Progenitor cell of endocrine pancreas (in vitro differentiated cells): ENCODE data around the gene CFAP119. TPM values are rescaled to one million over a fixed set of nuclear protein-coding genes. Genes with fewer than 3 reads are reported as not detected.

Experiments
- DNase-seq: peaks from one replicate; pipeline ENCODE4 v3.0.0; 2021; ENCODE audit warnings: low spot score; ENCODE audit not compliant: unreplicated experiment
- H3K27ac Mint-ChIP-seq: 2 replicates; pipeline ENCODE4 v1.8.0; 2021; ENCODE audit warnings: mild to moderate bottlenecking, moderate library complexity, mixed read lengths
- H3K27me3 Mint-ChIP-seq: 2 replicates; pipeline ENCODE4 v1.8.0; 2021; ENCODE audit warnings: mixed read lengths
- H3K36me3 Mint-ChIP-seq: 2 replicates; pipeline ENCODE4 v1.8.0; 2022; ENCODE audit warnings: mixed read lengths; ENCODE audit not compliant: insufficient read depth
- H3K4me1 Mint-ChIP-seq: 2 replicates; pipeline ENCODE4 v1.8.0; 2021; ENCODE audit warnings: low read depth, mixed read lengths
- H3K4me3 Mint-ChIP-seq: 2 replicates; pipeline ENCODE4 v1.8.0; 2021; ENCODE audit warnings: low read depth, mild to moderate bottlenecking, moderate library complexity, mixed read lengths
- H3K9me3 Mint-ChIP-seq: 2 replicates; pipeline ENCODE4 v1.8.0; 2021; ENCODE audit warnings: low read depth, mixed read lengths
- total RNA-seq: library from RNA; stranded (reverse); gene quantifications from 2 replicates; pipeline ENCODE4 v1.2.1, GENCODE V29; 2021
- TF ChIP-seq, protein P1 (sequence below): fragments of 200-600 bp; sonication (generic); IDR thresholded peaks from one replicate; pipeline ENCODE4 v1.5.0; 2021; ENCODE audit warnings: antibody characterized with exemption, mild to moderate bottlenecking; ENCODE audit not compliant: unreplicated experiment

Gene CFAP119
- total RNA-seq, 1 donor from 2014 or later: 19.3 TPM

DNA sequence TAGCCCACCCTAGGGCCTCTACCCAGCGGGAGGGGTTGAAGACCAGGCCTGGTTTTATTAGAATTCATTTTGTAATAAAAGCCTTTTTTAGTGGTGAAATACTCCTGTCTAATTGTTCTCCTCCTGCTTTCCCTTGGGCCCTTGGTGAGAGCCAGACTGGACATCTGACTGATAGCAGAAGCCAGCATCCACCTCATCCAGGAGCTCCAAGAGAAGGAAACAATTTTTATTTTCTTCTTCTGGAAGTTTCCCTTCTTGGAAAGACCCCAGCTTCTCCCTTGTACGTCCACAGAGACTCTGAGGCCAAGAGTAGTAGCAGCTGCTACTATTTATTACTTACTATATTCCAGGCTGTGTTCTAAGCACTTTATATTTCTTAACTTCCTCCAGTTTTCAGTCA lies 17.7 kb downstream of the CFAP119 start:
- no peak for DNase-seq
- TF ChIP-seq, protein P1, sequence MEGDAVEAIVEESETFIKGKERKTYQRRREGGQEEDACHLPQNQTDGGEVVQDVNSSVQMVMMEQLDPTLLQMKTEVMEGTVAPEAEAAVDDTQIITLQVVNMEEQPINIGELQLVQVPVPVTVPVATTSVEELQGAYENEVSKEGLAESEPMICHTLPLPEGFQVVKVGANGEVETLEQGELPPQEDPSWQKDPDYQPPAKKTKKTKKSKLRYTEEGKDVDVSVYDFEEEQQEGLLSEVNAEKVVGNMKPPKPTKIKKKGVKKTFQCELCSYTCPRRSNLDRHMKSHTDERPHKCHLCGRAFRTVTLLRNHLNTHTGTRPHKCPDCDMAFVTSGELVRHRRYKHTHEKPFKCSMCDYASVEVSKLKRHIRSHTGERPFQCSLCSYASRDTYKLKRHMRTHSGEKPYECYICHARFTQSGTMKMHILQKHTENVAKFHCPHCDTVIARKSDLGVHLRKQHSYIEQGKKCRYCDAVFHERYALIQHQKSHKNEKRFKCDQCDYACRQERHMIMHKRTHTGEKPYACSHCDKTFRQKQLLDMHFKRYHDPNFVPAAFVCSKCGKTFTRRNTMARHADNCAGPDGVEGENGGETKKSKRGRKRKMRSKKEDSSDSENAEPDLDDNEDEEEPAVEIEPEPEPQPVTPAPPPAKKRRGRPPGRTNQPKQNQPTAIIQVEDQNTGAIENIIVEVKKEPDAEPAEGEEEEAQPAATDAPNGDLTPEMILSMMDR: no peak
- Mint-ChIP-seq H3K4me1 (peaks cover 20% of the 10 kb centered on the region), H3K27ac (peak overlapping the region; percentile 7), H3K27me3 (no peaks in the 10 kb centered on the region), H3K4me3 (no peak overlapping the region), H3K36me3 (peaks cover 15% of the 10 kb centered on the region), H3K9me3 (no peaks in the 10 kb centered on the region)

GRCh38 chr16:30743716-30744115 lies 18.1 kb downstream of the CFAP119 start:
- peaks cover 17% of the 10 kb centered on the region for H3K36me3 Mint-ChIP-seq
- H3K4me1 Mint-ChIP-seq: peaks cover 19% of the 10 kb centered on the region
- H3K4me3 Mint-ChIP-seq: no peak overlapping the region

GRCh38 chr16:30741461-30741914 lies 20.4 kb downstream of the CFAP119 start:
- H3K27me3 Mint-ChIP-seq: no peaks in the 10 kb centered on the region
- peaks cover 11% of the 10 kb centered on the region for H3K4me1 Mint-ChIP-seq
- H3K4me3 Mint-ChIP-seq: no peak overlapping the region
- TF ChIP-seq, protein P1: no peak
- H3K27ac Mint-ChIP-seq: peak overlapping the region; percentile 83
- H3K36me3 Mint-ChIP-seq: peaks cover 24% of the 10 kb centered on the region
- H3K9me3 Mint-ChIP-seq: no peaks in the 10 kb centered on the region
- DNase-seq: no peak

More at GRCh38 chr16:30743716-30744115, 18.1 kb downstream of the CFAP119 start:
- H3K9me3 Mint-ChIP-seq: no peaks in the 10 kb centered on the region
- H3K27ac Mint-ChIP-seq: no peak overlapping the region
- TF ChIP-seq, protein P1: no peak
- H3K27me3 Mint-ChIP-seq: no peaks in the 10 kb centered on the region
- DNase-seq: no peak

GRCh38 chr16:30740364-30741251 lies 21.3 kb downstream of the CFAP119 start:
- DNase-seq: no peak
- TF ChIP-seq, protein P1: no peak
- no peaks in the 10 kb centered on the region for H3K9me3 Mint-ChIP-seq
- H3K4me1 Mint-ChIP-seq: peaks cover 11% of the 10 kb centered on the region
- peak overlapping the region; percentile 73 for H3K27ac Mint-ChIP-seq
- no peaks in the 10 kb centered on the region for H3K27me3 Mint-ChIP-seq
- H3K36me3 Mint-ChIP-seq: peaks cover 27% of the 10 kb centered on the region
- no peak overlapping the region for H3K4me3 Mint-ChIP-seq

DNA sequence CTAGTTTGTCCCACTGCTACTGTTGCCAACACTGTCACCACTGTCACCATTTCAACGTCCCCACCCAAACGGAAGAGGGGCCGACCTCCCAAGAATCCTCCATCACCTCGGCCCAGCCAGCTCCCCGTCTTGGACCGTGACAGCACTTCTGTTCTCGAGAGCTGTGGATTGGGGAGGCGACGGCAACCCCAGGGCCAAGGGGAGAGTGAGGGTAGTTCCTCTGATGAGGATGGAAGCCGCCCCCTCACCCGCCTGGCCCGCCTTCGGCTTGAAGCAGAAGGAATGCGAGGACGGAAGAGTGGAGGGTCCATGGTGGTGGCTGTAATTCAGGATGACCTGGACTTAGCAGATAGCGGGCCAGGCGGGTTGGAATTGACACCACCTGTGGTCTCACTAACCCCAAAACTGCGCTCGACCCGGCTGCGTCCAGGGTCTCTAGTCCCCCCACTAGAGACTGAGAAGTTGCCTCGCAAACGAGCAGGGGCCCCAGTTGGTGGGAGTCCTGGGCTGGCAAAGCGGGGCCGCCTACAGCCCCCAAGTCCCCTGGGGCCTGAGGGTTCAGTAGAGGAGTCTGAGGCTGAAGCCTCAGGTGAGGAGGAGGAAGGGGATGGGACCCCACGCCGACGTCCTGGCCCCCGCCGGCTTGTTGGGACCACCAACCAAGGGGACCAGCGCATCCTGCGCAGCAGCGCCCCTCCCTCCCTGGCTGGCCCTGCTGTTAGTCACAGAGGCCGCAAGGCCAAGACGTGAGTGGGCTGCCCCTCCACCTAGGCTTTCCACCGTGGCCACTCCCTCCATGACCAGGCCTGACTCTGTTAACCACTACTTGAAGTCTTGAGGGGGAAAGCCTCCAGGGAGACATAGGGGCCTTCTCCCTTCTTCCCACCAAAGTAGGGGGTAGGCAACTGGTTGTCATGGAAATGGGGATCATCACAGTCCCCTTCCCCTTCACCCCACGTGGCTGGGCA lies 22.6 kb downstream of the CFAP119 start:
- Mint-ChIP-seq H3K27me3 (no peaks in the 10 kb centered on the region), H3K4me3 (no peak overlapping the region), H3K27ac (no peak overlapping the region), H3K36me3 (peaks cover 32% of the 10 kb centered on the region), H3K9me3 (no peaks in the 10 kb centered on the region), H3K4me1 (peaks cover 11% of the 10 kb centered on the region)
- TF ChIP-seq, protein P1: no peak
- no peak for DNase-seq
